Mesothelial cell of epicardium (in vitro differentiated cells): Measurements from ENCODE around the gene FBXO31. TPM values are rescaled to one million over a fixed set of nuclear protein-coding genes. Genes with fewer than 3 reads are reported as not detected.

ENCODE experiments used
- DNase-seq, 2 experiments: peaks; one replicate each; pipeline ENCODE4 v3.0.0; 2021; ENCODE audit warnings: low spot score in 2 of 2; ENCODE audit not compliant: unreplicated experiment in 2 of 2
- H3K27ac Mint-ChIP-seq: 2 replicates; pipeline ENCODE4 v1.8.0; 2021; ENCODE audit warnings: mixed read lengths
- H3K27me3 Mint-ChIP-seq: 2 replicates; pipeline ENCODE4 v1.8.0; 2021; ENCODE audit warnings: low read depth, mixed read lengths
- H3K36me3 Mint-ChIP-seq: 2 replicates; pipeline ENCODE4 v1.8.0; 2021; ENCODE audit warnings: mixed read lengths
- H3K4me1 Mint-ChIP-seq: 2 replicates; pipeline ENCODE4 v1.8.0; 2021; ENCODE audit warnings: mixed read lengths
- H3K4me3 Mint-ChIP-seq: 2 replicates; pipeline ENCODE4 v1.8.0; 2021; ENCODE audit warnings: mild to moderate bottlenecking, moderate library complexity, mixed read lengths
- H3K9me3 Mint-ChIP-seq: 2 replicates; pipeline ENCODE4 v1.8.0; 2021; ENCODE audit warnings: mixed read lengths
- total RNA-seq: library from RNA; stranded (reverse); gene quantifications from 3 replicates; pipeline ENCODE4 v1.2.1, GENCODE V29; 2021
- TF ChIP-seq, protein P1 (sequence below): fragments of 200-600 bp; sonication (generic); IDR thresholded peaks from one replicate; pipeline ENCODE4 v1.5.0; 2021; ENCODE audit warnings: antibody characterized with exemption; ENCODE audit not compliant: unreplicated experiment

FBXO31 gene
- total RNA-seq, 1 donor from 2014 or later, result 38.1 TPM

DNA sequence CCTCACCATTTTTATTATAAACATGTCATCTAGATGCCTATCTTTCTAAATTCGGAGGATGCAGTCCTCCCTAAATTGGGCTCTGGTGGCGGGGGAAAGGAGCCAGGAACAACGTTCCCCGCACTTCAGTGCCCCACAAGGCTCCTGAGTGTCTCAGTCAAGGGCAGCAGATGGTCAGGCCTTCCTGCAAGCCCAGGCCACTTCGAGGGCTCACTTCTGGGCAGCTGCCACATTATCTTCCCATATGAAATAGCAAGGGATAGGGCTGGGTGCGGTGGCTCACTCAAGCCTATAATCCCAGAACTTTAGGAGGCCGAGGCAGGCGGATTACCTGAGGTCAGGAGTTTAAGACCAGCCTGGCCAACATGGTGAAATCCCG is 32.3 kb downstream of the FBXO31 start:
- TF ChIP-seq, protein P1, sequence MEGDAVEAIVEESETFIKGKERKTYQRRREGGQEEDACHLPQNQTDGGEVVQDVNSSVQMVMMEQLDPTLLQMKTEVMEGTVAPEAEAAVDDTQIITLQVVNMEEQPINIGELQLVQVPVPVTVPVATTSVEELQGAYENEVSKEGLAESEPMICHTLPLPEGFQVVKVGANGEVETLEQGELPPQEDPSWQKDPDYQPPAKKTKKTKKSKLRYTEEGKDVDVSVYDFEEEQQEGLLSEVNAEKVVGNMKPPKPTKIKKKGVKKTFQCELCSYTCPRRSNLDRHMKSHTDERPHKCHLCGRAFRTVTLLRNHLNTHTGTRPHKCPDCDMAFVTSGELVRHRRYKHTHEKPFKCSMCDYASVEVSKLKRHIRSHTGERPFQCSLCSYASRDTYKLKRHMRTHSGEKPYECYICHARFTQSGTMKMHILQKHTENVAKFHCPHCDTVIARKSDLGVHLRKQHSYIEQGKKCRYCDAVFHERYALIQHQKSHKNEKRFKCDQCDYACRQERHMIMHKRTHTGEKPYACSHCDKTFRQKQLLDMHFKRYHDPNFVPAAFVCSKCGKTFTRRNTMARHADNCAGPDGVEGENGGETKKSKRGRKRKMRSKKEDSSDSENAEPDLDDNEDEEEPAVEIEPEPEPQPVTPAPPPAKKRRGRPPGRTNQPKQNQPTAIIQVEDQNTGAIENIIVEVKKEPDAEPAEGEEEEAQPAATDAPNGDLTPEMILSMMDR, result no peak
- Mint-ChIP-seq H3K27me3 (no peaks in the 10 kb centered on the region), H3K27ac (no peak overlapping the region), H3K36me3 (peaks cover 7% of the 10 kb centered on the region), H3K9me3 (no peaks in the 10 kb centered on the region), H3K4me1 (no peaks in the 10 kb centered on the region), H3K4me3 (no peak overlapping the region)
- DNase-seq, result no peak

DNA sequence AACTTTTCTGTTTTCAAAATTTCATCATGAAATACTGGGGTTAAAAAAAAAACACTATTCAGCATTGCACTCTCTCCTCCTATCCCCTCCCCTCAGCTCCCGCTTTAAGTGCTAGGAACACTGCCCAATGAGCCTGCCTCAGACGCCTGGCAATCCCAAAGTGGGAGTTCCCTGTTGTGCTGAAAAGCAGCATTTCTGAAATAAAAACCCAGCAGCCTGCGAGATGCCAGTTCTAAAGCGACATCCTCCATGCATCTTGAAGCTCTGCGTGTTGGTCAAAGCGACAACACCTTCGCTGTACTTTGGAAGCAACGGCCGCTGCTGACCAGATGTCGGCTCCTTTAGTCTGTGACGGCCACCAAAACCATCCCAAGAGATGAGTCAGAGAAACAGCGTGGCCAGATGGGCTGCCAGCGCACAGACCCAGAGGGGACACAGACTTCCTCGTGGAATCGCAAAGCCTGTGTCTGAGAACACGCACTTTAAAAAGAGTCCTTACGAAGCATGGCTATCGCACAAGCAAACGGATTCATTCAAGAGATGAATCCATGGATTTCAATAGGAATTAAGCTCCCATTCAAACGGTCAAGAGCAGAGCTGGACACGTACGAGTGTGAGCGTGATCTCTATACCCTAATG is 32.8 kb downstream of the FBXO31 start:
- H3K4me3 Mint-ChIP-seq, result no peak overlapping the region
- H3K4me1 Mint-ChIP-seq, result no peaks in the 10 kb centered on the region
- no peak overlapping the region for H3K27ac Mint-ChIP-seq

DNA sequence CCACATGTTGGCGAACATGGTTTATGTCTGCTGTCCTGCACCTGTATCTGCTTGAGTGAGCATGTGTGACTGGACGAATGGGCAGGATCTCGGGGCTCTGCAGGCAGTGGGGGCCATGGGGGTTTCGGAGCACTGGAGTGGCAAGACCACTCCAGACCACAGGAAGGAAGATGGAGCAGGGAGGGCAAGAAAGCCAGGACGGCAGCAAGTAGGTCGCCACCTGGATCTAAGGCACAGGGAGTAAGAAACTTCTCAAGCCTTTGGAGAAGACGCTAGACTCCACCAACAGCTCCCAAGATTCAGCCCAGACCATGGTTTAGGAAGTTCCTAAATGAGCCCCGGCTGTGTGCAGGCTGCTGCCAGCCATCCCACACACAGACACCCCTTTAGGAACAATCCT is 33.5 kb downstream of the FBXO31 start:
- H3K27ac Mint-ChIP-seq, result no peak overlapping the region
- no peaks in the 10 kb centered on the region for H3K9me3 Mint-ChIP-seq
- TF ChIP-seq, protein P1, result no peak
- H3K36me3 Mint-ChIP-seq, result peaks cover 12% of the 10 kb centered on the region
- H3K27me3 Mint-ChIP-seq, result no peaks in the 10 kb centered on the region
- no peak overlapping the region for H3K4me3 Mint-ChIP-seq
- no peaks in the 10 kb centered on the region for H3K4me1 Mint-ChIP-seq
- no peak for DNase-seq

More for the DNA sequence above, 32.8 kb downstream of the FBXO31 start:
- H3K27me3 Mint-ChIP-seq, result no peaks in the 10 kb centered on the region
- peaks cover 6% of the 10 kb centered on the region for H3K36me3 Mint-ChIP-seq
- no peaks in the 10 kb centered on the region for H3K9me3 Mint-ChIP-seq
- DNase-seq, result no peak
- TF ChIP-seq, protein P1, result no peak

DNA sequence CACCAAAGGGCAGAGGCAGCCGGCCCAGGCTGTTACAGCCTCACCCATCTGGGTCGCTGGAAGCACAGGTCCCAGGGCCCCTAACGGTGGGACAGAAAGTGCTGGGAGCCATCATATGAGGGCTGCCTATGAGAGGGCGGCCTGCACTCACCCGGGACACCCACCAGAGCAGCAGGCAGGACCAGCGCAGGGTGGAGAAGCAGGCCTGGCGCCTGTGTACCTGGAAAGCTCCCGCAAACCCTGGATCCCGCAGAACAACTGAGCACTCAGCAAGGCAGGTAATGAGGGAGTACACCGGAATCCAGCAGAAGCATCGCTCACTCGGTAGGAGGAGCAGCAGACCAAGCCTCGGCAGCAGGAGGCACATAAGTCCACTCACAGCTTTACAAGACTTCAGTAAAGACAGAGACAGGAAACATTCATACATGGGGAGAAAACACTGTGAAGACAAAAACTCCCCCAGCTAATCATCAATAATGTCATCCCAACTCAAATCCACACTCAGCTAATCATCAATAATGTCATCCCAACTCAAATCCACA is 34.9 kb downstream of the FBXO31 start:
- Mint-ChIP-seq H3K9me3 (no peaks in the 10 kb centered on the region), H3K4me1 (no peaks in the 10 kb centered on the region), H3K36me3 (peaks cover 12% of the 10 kb centered on the region), H3K4me3 (no peak overlapping the region), H3K27ac (no peak overlapping the region), H3K27me3 (no peaks in the 10 kb centered on the region)
- DNase-seq, result no peak
- TF ChIP-seq, protein P1, result no peak

DNA sequence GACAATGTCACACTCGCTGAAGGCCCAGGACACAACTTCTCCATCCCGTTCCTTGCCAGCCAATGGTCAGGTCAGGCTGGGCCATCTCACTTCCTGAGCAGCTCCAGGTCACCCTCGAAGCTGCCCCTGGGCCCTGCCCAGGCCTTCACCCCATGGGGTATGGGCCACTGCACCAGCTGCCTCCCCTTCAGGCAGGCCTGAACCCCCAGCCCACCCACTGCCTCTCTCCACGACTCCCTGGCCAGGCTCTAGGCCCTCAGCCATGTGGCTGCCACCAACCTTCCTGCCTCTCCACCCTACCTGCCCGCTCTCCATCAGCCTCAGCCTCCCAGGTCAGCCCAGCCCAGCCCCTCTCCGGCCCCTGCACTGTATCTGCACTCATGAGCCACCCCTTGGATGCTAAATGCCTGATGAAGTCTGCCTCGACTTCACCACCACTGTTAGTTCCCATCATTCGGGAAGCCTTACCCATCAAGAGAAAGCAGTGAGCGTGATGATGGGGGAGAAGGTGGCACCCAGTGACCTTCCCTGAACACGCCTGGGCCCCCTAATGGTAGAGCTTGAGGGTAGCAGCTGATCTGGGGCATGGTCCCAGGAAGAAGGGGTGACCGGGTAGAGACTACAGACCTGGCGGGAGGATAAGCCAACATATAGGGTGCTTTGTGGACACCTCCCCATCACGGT is 35.5 kb downstream of the FBXO31 start:
- H3K4me3 Mint-ChIP-seq, result no peak overlapping the region
- H3K27me3 Mint-ChIP-seq, result no peaks in the 10 kb centered on the region
- no peak for DNase-seq
- H3K4me1 Mint-ChIP-seq, result no peaks in the 10 kb centered on the region
- H3K36me3 Mint-ChIP-seq, result peaks cover 13% of the 10 kb centered on the region
- no peaks in the 10 kb centered on the region for H3K9me3 Mint-ChIP-seq
- no peak overlapping the region for H3K27ac Mint-ChIP-seq
- TF ChIP-seq, protein P1, result no peak
